NT2/D1 (cell line): Measurements from ENCODE around the gene PCGF6.
"Not testable (repeated sequence)": the region's sequence is repeated elsewhere in the genome, so short reads cannot be mapped to it uniquely, and the experiment has no call there.

Source experiments
- SUZ12 ChIP-seq: IDR thresholded peaks from 2 replicates; pipeline ENCODE4 v1.6.1; 2011; ENCODE audit not compliant: insufficient read length, insufficient read depth; ENCODE audit errors: extremely low read depth
- ZNF274 ChIP-seq: IDR thresholded peaks from 2 replicates; pipeline ENCODE4 v1.6.1; 2011; ENCODE audit warnings: mild to moderate bottlenecking, low read depth, low read length

DNA sequence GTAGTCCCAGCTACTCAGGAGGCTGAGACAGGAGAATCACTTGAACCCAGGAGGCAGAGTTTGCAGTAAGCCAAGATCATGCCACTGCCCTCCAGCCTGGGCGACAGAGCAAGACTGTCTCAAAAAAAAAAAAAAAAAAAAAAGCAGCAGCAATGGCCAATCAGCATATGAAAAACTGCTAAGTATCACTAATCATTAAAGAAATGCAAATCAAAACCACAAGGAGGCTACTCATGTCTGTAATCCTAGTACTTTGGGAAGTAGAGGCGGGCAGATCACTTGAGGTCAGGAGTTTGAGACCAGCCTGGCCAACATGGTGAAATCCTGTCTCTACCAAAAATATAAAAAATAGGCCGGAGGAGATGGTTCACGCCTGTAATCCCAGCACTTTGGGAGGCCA lies 3.6 kb upstream of the PCGF6 start:
- TF ChIP-seq ZNF274, SUZ12: not testable (repeated sequence)
